ENCODE measurements around the gene ITFG2.

ITFG2 gene

DNA sequence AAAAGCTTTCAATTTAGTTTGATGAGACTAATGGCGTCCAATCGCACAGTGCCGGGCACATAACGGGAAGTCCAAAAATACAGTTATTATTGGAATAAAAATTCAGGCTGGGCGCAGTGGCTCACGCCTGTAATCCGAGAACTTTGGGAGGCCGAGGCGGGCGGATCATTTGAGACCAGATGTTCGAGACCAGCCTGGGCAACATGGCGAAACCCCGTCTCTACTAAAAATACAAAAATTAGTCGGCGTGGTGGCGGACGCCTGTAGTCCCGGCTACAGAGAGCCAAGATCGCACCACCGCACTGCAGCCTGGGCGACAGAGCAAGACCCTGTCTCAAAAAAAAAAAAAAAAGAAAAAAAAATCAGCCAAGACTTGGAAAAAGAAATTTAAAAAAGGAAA, 18.9 kb upstream of the ITFG2 start:
- no peaks in the 10 kb centered on the region for H3K27me3 ChIP-seq (replicated peaks; ENCODE audit: control insufficient read depth, insufficient read depth, low read length)
- no peak for DNase-seq (ENCODE audit: extremely low read depth, insufficient read length)
- TF ChIP-seq, protein P1, sequence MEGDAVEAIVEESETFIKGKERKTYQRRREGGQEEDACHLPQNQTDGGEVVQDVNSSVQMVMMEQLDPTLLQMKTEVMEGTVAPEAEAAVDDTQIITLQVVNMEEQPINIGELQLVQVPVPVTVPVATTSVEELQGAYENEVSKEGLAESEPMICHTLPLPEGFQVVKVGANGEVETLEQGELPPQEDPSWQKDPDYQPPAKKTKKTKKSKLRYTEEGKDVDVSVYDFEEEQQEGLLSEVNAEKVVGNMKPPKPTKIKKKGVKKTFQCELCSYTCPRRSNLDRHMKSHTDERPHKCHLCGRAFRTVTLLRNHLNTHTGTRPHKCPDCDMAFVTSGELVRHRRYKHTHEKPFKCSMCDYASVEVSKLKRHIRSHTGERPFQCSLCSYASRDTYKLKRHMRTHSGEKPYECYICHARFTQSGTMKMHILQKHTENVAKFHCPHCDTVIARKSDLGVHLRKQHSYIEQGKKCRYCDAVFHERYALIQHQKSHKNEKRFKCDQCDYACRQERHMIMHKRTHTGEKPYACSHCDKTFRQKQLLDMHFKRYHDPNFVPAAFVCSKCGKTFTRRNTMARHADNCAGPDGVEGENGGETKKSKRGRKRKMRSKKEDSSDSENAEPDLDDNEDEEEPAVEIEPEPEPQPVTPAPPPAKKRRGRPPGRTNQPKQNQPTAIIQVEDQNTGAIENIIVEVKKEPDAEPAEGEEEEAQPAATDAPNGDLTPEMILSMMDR (IDR thresholded peaks at IDR 0.05; ENCODE audit: insufficient read depth, low read length, poor library complexity, severe bottlenecking), result no peak
- H3K4me3 ChIP-seq (replicated peaks; ENCODE audit: low read depth, low read length), result no peak overlapping the region
- peaks cover 5% of the 10 kb centered on the region for H3K36me3 ChIP-seq (ENCODE audit: control insufficient read depth, insufficient read depth, low read length)

DNA sequence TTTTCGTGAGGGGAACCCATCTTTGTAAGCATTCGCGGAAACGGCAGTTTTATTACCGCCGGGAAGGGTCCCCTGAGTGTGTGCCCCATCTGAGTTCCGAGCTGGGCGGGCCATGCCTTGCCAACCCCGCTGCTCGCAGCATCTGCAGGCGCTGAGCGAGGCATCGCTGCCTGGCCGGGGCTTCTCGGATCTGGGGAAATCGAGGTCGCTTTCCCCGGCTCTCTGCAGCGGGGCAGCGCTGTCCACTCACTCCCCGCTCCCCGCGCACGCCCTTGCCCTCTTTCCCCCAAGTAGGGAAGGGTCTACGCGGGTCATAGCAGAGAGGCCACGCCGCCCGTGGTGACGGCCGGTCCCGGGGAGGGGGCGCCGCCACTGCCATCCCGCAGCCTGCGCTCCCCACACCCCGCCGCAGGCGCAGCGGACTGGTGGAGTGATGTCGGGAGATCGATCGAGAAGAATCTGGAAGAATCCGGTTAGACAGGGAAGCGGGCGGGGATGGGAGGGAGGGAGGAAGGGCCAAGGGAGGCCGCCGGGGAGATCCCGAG, 18.2 kb upstream of the ITFG2 start:
- TF ChIP-seq, protein P1 (IDR thresholded peaks at IDR 0.05; ENCODE audit: insufficient read depth, low read length, poor library complexity, severe bottlenecking), result no peak
- Histone ChIP-seq H3K27me3 (replicated peaks; ENCODE audit: control insufficient read depth, insufficient read depth, low read length) (no peaks in the 10 kb centered on the region), H3K36me3 (ENCODE audit: control insufficient read depth, insufficient read depth, low read length) (peaks cover 8% of the 10 kb centered on the region), H3K4me3 (replicated peaks; ENCODE audit: low read depth, low read length) (peak overlapping the region; percentile 92)
- DNase-seq (ENCODE audit: extremely low read depth, insufficient read length), result no peak

DNA sequence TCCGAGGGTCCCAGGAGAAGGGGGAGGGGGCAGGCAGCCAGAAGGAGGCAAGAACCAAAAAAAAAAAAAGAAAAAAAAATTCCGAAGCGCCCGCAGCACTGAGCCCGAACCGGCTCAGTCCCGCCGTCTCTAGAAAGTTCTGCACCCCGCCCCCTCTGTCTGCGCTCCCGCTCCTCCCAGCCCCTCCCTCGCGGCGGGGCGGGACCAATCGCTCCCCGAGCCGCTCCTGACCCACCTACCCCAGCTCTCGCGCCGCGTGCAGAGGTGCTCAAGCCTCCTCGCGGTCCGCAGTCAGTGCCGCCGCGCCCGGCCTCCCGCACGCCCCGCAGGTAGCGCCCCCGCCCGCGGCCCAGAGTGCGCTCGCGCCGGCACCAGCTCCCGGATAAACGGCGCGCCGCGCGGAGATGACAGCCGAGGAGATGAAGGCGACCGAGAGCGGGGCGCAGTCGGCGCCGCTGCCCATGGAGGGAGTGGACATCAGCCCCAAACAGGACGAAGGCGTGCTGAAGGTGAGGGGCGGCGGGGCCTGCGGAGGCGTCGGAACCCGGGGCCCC, 17.7 kb upstream of the ITFG2 start, which contains the start of gene FKBP4:
Gene FKBP4 (plus strand): TSS at position 235 of the 554 bp plus-strand sequence. CDS start 170 bp downstream, at position 405.
- Histone ChIP-seq H3K4me3 (replicated peaks; ENCODE audit: low read depth, low read length) (peak within 1 kb of the TSS; percentile 92), H3K27me3 (replicated peaks; ENCODE audit: control insufficient read depth, insufficient read depth, low read length) (no peaks in the 10 kb centered on the region), H3K36me3 (ENCODE audit: control insufficient read depth, insufficient read depth, low read length) (peaks cover 8% of the 10 kb centered on the region)
- peak; percentile 87 for DNase-seq (ENCODE audit: extremely low read depth, insufficient read length)
- TF ChIP-seq, protein P1 (IDR thresholded peaks at IDR 0.05; ENCODE audit: insufficient read depth, low read length, poor library complexity, severe bottlenecking), result no peak

DNA sequence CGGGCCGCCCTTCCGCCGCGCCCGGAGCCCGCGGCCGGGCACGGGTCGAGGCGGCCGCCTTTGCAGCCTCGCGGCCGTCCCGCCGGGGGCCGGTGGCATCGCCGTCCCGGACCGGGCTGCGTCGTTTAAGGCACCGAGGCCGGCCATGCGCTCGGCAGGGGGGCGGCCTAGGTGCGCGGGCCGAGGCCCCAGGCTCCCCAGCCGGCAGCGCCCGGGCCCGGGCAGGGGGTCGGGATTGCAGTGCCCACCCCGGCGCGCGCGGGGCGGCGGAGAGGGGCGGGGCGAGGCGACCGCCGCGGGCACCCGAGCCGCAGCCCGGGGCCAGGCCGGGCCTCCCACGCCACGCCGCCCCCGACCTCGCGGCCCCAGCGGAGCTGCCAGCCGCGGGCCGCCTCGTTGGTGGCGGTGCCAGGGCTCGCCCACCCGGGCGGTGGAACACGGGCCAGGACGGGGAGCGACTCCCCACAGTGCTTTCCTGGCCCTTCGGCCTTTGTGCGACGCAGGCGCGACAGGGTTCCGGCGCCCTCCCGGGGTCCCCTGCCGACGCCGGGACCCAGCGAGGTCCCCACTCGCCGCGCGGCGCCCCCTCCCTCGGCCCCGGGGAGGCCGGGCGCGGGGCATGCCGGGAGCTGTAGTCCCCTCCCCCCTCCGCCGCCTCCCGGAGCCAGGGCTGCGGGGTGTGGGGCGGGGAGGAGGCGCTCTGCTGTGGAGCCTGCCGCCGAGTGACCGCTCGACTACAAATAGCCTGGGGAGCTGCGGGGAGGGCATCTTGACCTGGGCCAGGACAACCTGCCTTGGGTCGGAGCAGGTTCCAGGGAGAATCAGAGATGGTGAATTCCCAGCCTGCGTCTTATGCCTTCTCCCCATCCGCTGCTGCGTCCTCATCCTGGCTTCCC, 16.9 kb upstream of the ITFG2 start:
- TF ChIP-seq, protein P1 (IDR thresholded peaks at IDR 0.05; ENCODE audit: insufficient read depth, low read length, poor library complexity, severe bottlenecking), result no peak

DNA sequence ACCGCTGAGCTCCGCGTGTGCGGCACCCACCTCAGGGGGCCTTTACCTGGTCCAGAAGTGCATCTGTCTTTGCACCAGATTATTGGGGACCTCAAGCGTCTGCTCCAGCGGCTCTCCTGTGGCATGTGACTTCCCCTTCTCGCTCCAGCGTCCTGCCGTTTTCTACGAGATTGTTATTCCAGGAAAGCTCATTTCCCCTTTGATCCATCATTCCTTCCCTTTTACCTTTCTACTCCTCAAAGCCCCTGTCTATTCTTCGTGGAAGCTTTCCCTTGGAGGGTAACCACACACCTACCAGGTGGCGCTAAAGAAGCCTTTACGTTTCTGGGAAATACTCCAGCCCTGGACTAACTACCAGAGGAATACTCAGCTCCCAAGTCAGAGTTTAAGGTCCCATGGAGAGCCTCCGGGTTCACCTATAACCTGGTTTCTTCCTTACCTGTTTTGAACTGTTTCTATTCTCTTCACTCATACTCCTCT, 16.2 kb upstream of the ITFG2 start:
- Histone ChIP-seq H3K36me3 (ENCODE audit: control insufficient read depth, insufficient read depth, low read length) (peaks cover 11% of the 10 kb centered on the region), H3K27me3 (replicated peaks; ENCODE audit: control insufficient read depth, insufficient read depth, low read length) (no peaks in the 10 kb centered on the region), H3K4me3 (replicated peaks; ENCODE audit: low read depth, low read length) (peak overlapping the region; percentile 92)
- no peak for DNase-seq (ENCODE audit: extremely low read depth, insufficient read length)
- TF ChIP-seq, protein P1 (IDR thresholded peaks at IDR 0.05; ENCODE audit: insufficient read depth, low read length, poor library complexity, severe bottlenecking), result peak; percentile 18

More for the DNA sequence above, 16.9 kb upstream of the ITFG2 start:
- Histone ChIP-seq H3K27me3 (replicated peaks; ENCODE audit: control insufficient read depth, insufficient read depth, low read length) (no peaks in the 10 kb centered on the region), H3K36me3 (ENCODE audit: control insufficient read depth, insufficient read depth, low read length) (peaks cover 8% of the 10 kb centered on the region), H3K4me3 (replicated peaks; ENCODE audit: low read depth, low read length) (peak overlapping the region; percentile 92)
- peak; percentile 74 for DNase-seq (ENCODE audit: extremely low read depth, insufficient read length)
